OCI-LY3 (cell line): ENCODE results near the gene PEX26.

Experiments
- EZH2phosphoT487 ChIP-seq: fragments of 200-600 bp; shearing (Covaris generic); IDR thresholded peaks from 2 replicates; pipeline ENCODE4 v1.6.1; 2018; ENCODE audit warnings: antibody characterized with exemption, mixed run types, low read depth
- TF ChIP-seq, protein P1 (sequence below): fragments of 200-600, 300-600 bp; sonication (generic); IDR thresholded peaks from 2 replicates; pipeline ENCODE4 v1.5.1; 2014; ENCODE audit warnings: antibody characterized with exemption, low read length, low read depth

DNA sequence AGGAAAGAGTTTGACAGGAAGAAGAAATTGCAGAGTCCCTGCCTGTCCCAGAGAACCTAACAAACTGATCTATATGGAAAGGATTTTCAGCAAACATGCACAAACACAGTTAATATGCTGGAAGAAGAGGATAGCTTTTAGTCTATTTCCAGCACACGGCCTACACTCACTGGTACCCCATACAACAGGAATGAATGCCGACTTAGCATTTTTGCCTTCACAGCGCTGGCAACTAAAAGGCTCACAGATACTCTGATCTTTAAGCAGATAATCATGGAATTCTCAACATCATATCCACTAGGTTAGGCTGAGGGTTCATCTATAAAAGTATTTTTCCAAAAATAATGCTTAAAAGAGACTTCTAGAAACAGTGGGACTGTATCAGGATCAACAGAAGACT, 23.0 kb downstream of the PEX26 start:
- TF ChIP-seq, protein P1, sequence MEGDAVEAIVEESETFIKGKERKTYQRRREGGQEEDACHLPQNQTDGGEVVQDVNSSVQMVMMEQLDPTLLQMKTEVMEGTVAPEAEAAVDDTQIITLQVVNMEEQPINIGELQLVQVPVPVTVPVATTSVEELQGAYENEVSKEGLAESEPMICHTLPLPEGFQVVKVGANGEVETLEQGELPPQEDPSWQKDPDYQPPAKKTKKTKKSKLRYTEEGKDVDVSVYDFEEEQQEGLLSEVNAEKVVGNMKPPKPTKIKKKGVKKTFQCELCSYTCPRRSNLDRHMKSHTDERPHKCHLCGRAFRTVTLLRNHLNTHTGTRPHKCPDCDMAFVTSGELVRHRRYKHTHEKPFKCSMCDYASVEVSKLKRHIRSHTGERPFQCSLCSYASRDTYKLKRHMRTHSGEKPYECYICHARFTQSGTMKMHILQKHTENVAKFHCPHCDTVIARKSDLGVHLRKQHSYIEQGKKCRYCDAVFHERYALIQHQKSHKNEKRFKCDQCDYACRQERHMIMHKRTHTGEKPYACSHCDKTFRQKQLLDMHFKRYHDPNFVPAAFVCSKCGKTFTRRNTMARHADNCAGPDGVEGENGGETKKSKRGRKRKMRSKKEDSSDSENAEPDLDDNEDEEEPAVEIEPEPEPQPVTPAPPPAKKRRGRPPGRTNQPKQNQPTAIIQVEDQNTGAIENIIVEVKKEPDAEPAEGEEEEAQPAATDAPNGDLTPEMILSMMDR, result no peak
- TF ChIP-seq EZH2phosphoT487, result no peak
